Regular cardiac myocyte (primary cell): ENCODE results near the gene SVEP1. TPM values are rescaled to one million over a fixed set of nuclear protein-coding genes. Genes with fewer than 3 reads are reported as not detected.

Experiments used
- total RNA-seq: library from RNA; depleted of rRNA; stranded (reverse); fragments of >200 nt; gene quantifications from 2 replicates; pipeline ENCODE4 v1.2.3, GENCODE V29; 2014

The SVEP1 gene
- 14.4 and 90.8 TPM in 2 replicates for total RNA-seq

GRCh38 chr9:110579034-110579861 is at the start of gene SVEP1:
Gene SVEP1, minus strand, starts transcription at chr9:110579741. Its CDS starts 198 bp downstream, at chr9:110579543.

GRCh38 chr9:110337727-110338126 is 241.8 kb downstream of the SVEP1 start, which contains the start of gene TXNDC8:
Gene TXNDC8, minus strand, starts transcription at chr9:110337863.

Other genes with a start within 250 kb of the SVEP1 start
- gene TXNDC8, start 241.9 kb downstream of the SVEP1 start, total RNA-seq, result not detected in 2 replicates
- 0.19 and 0.56 TPM in 2 replicates for gene MUSK, start 89.0 kb upstream of the SVEP1 start, total RNA-seq